Upper lobe of left lung (tissue), 4 donors: ENCODE results near the gene CFTR.

Experiments
- CTCF ChIP-seq, 6 experiments: fragments of 450-650 bp in 4 of 6; fragments of 200-600 bp in 2 of 6; sonication (generic) in 2 of 6; IDR thresholded peaks; one replicate each; pipeline ENCODE4 v1.5.1; 2016 to 2019; ENCODE audit warnings: antibody characterized with exemption in 6 of 6
- EP300 ChIP-seq, 4 donors: sonication (generic); formaldehyde crosslinking; IDR thresholded peaks; one replicate each; pipeline ENCODE4 v1.5.1; 2017; ENCODE audit warnings: antibody characterized with exemption in 4 of 4, control low read depth in 2 of 4
- POLR2A ChIP-seq, 4 donors: fragments of 450-650 bp; IDR thresholded peaks; one replicate each; pipeline ENCODE4 v1.5.1; 2016 to 2017; ENCODE audit warnings: antibody characterized with exemption in 4 of 4, mild to moderate bottlenecking in 2 of 4

- no peak for TF ChIP-seq CTCF (IDR thresholded peaks at IDR 0.05)
- TF ChIP-seq POLR2A (IDR thresholded peaks at IDR 0.05), result no peak
- TF ChIP-seq EP300 (IDR thresholded peaks at IDR 0.05), result no peak
These were observed 11.7 kb upstream of the CFTR start for GRCh38 chr7:117468174-117468573.
